Spleen (tissue), 7 donors: ENCODE results near the gene CHURC1.

ENCODE experiments used
- CTCF ChIP-seq, 11 experiments: fragments of 200-600 bp in 7 of 11; fragments of 450-650 bp in 4 of 11; sonication (generic) in 4 of 11; IDR thresholded peaks in 8 of 11; conservative IDR thresholded peaks in 3 of 11; 1 replicate in 7 of 11; 2 replicates in 4 of 11; pipeline versions ENCODE4 v1.4.0 to v1.8.0; 2016 to 2021; ENCODE audit warnings: antibody characterized with exemption in 11 of 11, inconsistent platforms in 4 of 11, mild to moderate bottlenecking in 1 of 11
- POLR2A ChIP-seq, 3 donors: fragments of 450-650 bp; IDR thresholded peaks; one replicate each; pipeline ENCODE4 v1.5.1; 2017; ENCODE audit warnings: antibody characterized with exemption in 3 of 3, mild to moderate bottlenecking in 1 of 3
- POLR2AphosphoS5 ChIP-seq, 3 donors: sonication (generic); formaldehyde crosslinking; IDR thresholded peaks; one replicate each; pipeline ENCODE4 v1.5.1; 2017; ENCODE audit warnings: antibody characterized with exemption in 3 of 3
- donor health status: DM: no; HTN: no; CAD: no; lungs with moderate emphysema.
- donor health status: DM: no; HTN: no; CAD: no.
- donor health status: DM: no; HTN: no; CAD: no.

GRCh38 chr14:64932231-64932630 lies 18.0 kb downstream of the CHURC1 start:
- TF ChIP-seq CTCF (IDR thresholded peaks at IDR 0.05 in 8 of 11, conservative IDR thresholded peaks at IDR 0.05 in 3 of 11), result no peak
- TF ChIP-seq POLR2A (IDR thresholded peaks at IDR 0.05), result no peak
- no peak for TF ChIP-seq POLR2AphosphoS5 (IDR thresholded peaks at IDR 0.05)
